Measurements from ENCODE around the gene CHMP1B.

DNA sequence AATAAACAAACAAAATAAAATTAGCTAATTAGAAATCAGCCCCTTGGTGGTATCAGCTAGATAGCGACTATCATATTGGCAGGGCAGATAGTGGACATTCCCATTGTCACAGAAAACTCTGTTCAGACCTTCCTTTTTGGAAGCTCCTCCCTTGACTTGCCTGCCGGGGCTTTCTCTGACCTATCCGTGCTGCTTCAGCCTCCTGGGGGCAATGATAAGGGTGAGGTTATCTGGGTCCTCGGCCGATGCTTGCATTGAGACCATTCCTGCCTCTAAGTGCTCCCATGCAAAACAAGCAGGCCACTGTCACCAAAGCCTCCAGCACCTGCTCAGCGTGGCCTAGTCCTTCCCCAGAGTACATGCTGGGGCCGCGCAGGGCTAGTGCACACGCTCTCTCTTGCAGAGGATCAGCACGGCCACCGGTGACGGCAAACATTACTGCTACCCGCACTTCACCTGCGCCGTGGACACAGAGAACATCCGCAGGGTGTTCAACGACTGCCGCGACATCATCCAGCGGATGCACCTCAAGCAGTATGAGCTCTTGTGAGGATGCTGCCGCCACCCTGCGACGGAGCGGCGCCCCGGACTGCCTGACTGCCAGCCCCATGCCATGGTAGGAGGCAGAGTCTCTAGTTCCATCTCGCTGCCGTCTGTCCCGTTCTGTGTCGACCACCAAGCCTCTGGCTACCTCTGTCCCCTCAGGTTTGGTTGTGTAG lies 29.5 kb downstream of the CHMP1B start:
- TF ChIP-seq CTCF (IDR thresholded peaks at IDR 0.05; ENCODE audit: insufficient read depth, low read length) = no peak
- TF ChIP-seq REST (IDR thresholded peaks at IDR 0.05; ENCODE audit: insufficient replicate concordance, low read depth) = no peak
- TF ChIP-seq SPI1 (IDR thresholded peaks at IDR 0.05; ENCODE audit: borderline replicate concordance, low read depth) = no peak
- TF ChIP-seq POLR2AphosphoS5 (IDR thresholded peaks at IDR 0.05; ENCODE audit: low read depth) = no peak
- no peak for TF ChIP-seq GABPA (IDR thresholded peaks at IDR 0.05; ENCODE audit: low read depth)
